ENCODE results near the gene FGD6.
"Not testable (repeated sequence)": the region's sequence is repeated elsewhere in the genome, so short reads cannot be mapped to it uniquely, and the experiment has no call there.

The FGD6 gene

DNA sequence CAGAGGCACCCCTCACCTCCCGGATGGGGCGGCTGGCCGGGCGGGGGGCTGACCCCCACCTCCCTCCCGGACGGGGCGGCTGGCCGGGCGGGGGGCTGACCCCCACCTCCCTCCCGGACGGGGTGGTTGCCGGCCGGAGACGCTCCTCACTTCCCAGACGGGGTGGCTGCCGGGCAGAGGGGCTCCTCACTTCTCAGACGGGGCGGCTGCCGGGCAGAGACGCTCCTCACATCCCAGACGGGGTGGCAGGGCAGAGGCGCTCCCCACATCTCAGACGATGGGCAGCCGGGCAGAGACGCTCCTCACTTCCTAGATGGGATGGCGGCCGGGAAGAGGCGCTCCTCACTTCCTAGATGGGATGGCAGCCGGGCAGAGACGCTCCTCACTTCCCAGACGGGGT lies 18.4 kb upstream of the FGD6 start:
- not testable (repeated sequence) for FAIRE-seq; DNase-seq (ENCODE audit: low spot score)

- FAIRE-seq; DNase-seq (ENCODE audit: low spot score): not testable (repeated sequence)
Measured at GRCh38 chr12:95234187-95234586, 16.9 kb upstream of the FGD6 start.

DNA sequence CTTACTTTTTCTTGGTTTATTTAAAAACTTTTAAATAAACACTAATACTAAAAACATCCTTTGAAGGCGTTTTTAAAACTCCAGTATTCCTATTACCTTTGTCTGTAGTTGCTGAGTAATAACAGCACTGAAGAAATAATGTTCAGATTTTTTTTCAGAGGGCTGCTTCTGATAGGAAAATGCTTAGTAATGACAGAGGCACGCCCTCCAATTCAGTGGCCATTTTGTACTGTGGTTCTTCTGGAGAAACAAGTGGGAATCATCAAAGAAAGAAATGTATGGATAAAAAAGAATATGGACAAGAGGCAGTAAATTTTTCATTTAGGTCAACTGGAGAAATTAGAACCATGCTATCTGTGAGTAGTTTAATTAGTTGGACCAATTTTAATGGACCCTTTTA lies 13.9 kb upstream of the FGD6 start:
- no peak for FAIRE-seq
- DNase-seq (ENCODE audit: low spot score): no peak

DNA sequence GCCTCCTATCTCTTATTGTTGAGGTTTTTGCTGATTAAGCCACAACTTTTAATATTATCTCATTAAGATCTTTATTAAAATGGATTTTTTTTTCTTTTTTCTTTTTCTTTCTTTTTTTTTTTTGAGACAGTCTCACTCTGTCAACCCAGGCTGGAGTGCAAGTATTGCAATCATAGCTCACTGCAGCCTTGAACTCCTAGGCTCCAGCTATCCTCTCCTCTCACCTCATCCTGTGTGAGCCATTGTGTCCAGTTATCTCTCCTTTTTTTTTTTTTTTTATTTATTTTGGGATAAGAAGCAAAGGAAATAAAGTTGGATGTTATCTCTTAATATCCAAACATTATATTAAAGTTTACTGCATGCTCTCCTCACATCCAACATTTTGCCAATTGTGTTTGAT lies 13.0 kb upstream of the FGD6 start:
- DNase-seq (ENCODE audit: low spot score): no peak
- FAIRE-seq: no peak

DNA sequence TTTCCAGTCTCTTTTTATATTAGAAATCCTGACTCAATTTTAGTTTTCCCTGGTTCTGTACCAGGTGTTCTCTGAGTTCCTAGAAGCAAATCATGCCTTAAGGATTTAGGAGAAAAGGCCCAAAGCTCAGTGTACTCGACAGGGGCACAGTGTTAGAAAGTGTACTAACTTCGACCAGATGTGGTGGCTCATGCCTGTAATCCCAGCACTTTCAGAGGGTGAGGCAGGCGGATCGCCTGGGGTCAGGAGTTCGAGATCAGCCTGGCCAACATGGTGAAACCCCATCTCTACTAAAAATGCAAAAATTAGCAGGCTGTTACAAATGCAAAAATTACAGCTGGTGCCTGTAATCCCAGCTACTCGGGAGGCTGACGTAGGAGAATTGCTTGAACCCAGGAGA lies 12.4 kb upstream of the FGD6 start:
- no peak for FAIRE-seq

GRCh38 chr12:95228617-95229016 lies 11.3 kb upstream of the FGD6 start:
- no peak for DNase-seq (ENCODE audit: low spot score)
- FAIRE-seq: no peak

More for the DNA sequence above, 12.4 kb upstream of the FGD6 start:
- no peak for DNase-seq (ENCODE audit: low spot score)

- FAIRE-seq: no peak
Measured at GRCh38 chr12:95227818-95228356, 10.6 kb upstream of the FGD6 start.

DNA sequence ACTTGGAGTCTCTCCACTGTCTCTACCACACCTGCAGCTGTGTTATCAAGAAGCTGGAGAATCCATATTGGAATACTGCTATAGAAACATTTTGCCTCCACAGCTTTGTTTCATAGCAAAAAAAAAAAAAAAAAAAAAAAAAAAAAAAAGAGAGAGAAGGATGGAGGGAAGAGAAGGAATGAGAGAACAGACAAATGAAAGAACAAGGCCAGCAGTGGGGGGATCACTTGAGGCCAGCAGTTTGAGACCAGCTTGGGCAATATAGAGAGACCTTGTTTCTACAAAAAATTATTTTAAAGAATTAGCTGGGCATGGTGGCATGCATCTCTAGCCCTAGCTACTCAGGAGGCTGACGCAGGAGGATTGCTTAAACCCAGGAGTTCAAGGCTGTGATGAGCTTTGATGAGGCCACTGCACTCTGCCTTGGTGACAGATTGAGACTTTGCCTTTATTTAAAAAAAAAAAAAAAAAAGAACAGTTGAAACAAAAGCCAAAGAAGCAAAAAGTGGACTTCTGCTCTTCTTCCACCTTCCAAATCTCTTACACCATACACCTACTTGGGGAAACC lies 8.5 kb upstream of the FGD6 start:
- DNase-seq (ENCODE audit: low spot score): no peak
- no peak for FAIRE-seq

More at GRCh38 chr12:95227818-95228356, 10.6 kb upstream of the FGD6 start:
- no peak for DNase-seq (ENCODE audit: low spot score)

- FAIRE-seq (peak; percentile 40), DNase-seq (ENCODE audit: low spot score) (peak; percentile 46)
Measured at GRCh38 chr12:95224202-95225170, 7.2 kb upstream of the FGD6 start.

DNA sequence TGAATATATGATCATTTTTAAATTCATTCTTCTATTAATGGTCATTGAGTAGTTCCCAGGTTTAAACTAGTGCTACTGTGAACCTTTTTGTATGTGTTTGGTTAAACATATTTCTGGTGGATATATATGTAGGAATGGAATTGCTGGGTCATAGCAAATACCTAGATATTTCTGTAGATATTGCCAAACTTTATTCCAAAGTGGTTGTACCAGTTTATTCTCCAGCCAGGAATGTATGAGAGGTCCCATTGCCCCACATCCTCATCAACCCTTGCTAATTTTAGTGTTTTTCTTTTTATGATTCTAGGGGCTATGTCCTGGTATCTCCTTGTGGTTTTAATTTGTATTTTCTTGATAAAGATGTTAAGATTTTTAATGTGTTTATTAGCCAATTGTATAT lies 3.5 kb upstream of the FGD6 start:
- no peak for DNase-seq (ENCODE audit: low spot score)
- FAIRE-seq: no peak

GRCh38 chr12:95220190-95220589 lies 2.9 kb upstream of the FGD6 start:
- no peak for FAIRE-seq
- no peak for DNase-seq (ENCODE audit: low spot score)

DNA sequence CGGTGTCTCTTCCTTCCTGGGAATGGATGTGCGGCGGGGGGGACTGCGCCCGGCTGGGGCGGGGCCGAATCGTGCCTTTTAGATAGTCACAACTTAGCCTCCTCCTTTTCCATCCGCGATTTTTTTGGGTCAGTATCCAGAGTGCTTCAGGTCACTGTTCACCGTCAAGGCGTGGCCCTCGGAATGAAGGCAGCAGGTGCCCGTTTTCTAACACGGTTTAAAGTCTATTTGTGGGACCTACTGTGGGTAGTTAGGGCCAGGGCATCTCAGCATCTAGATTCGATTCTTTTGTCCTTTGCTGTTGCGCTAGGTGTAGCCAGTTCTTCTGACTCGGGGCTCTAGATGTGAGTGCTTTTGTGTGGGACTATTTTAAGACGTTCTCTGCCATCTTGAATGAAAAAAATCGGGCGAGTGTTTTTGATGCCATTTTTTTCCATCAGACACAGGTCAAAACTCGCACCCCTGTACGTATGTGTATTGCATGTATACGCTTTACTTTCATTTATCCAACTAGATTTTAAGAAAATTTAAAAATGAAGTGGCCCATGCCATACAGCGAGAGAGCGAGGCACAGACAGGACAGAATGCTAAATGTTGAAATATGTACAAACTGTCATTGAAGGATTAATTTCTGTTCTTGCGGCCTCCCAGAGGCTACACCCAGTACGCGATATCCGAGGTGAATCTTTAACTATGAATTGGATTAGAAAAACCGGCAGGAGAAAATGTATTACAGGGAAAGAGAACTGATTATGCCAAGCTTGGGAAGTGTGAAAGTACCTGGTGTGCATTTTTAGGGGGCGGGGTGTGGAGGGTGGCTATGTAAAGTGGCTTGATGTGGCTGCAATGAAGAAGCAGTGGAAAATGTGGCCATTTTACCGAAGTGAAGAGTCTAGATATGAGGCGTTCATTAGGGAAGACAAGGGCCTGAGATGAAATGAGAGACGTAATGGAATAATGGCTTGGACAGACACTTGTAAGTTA lies 1.2 kb upstream of the FGD6 start:
- FAIRE-seq: no peak
- DNase-seq (ENCODE audit: low spot score): peak; percentile 57

- no peak for FAIRE-seq
Measured at GRCh38 chr12:95216711-95217376, 423 bp downstream of the FGD6 start.

DNA sequence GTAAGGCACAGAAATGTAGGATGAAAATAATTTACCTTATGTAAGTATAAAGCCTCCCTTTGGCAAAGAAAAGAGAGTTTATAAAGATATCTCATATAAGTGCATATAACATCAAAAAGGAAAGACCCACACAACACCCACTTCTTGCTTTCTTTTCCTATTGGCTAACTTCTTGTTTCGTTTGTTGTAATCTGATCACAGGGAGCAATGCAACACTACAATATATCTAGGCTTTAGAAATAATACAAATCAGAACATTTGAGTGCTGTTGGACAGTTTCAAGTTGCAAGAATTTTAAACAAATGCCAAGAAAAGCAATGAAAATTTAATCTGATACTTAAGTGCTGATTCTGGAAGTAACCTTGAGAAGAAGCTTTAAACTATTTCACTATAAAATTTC lies 1.3 kb downstream of the FGD6 start:
- DNase-seq (ENCODE audit: low spot score) (no peak), FAIRE-seq (peak; percentile 69)

More at GRCh38 chr12:95216711-95217376, 423 bp downstream of the FGD6 start:
- peak; percentile 20 for DNase-seq (ENCODE audit: low spot score)

GRCh38 chr12:95214466-95214865 lies 2.8 kb downstream of the FGD6 start:
- DNase-seq (ENCODE audit: low spot score) (no peak), FAIRE-seq (no peak)

DNA sequence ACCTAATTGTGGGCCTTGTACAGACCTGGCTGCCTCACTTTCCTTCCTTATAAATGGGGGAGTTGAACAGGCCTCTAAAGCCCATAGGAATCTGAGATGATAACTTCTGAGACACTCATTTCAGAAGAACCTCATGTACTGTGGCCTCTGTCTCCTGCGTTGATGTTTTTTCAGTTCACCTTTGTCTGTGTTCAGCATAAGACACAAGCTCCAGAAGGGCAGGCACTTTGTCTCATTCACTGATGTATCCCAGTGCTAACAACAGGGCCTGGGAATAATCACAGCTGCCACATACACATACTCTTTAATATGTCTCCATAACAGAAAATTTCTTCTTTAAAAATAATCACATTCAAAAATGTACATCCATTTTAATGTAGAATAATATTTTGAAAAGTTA lies 3.3 kb downstream of the FGD6 start:
- DNase-seq (ENCODE audit: low spot score) (no peak), FAIRE-seq (no peak)

DNA sequence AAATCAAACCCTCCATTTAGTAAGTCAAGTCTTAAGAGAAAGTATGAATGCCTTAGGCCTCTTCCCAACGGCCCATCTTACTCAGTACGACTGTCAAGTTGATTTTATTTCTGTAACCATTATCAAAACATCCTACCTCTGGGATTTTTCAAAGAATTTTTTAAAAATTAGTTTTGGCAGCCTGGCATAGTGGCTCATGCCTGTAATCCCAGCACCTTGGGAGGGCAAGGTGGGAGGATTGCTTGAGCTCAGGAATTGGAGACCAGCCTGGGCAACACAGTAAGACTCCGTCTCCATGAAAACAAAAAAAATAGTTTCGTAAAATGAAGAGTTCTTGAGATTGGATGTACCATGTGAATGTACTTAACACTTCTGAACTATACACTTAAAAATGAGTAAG lies 4.1 kb downstream of the FGD6 start:
- DNase-seq (ENCODE audit: low spot score) (no peak), FAIRE-seq (no peak)

- FAIRE-seq: no peak
- no peak for DNase-seq (ENCODE audit: low spot score)
Measured at GRCh38 chr12:95212586-95212985, 4.7 kb downstream of the FGD6 start.

DNA sequence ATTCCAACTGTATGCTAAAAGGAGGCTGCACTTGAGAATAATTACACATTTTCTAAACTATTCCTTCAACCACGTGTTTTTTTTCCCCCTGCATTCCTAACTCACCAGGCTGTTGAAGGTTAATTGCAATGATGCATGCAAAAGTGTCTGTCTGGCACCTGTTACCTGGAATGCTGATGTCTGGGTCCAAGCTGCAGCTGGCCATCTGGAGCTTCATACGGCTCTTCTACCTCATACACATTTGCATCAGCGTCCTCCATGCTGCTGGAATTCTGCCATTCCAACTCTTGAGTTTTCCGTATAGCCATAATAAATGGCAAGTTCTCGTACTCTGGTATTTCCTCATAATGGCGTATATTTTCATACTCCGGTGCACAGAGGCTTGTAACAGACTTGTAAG lies 8.6 kb downstream of the FGD6 start:
- no peak for DNase-seq (ENCODE audit: low spot score)

GRCh38 chr12:95207407-95207806 lies 9.9 kb downstream of the FGD6 start:
- DNase-seq (ENCODE audit: low spot score) (no peak), FAIRE-seq (no peak)

More for the DNA sequence above, 8.6 kb downstream of the FGD6 start:
- no peak for FAIRE-seq

GRCh38 chr12:95206916-95207315 lies 10.4 kb downstream of the FGD6 start:
- DNase-seq (ENCODE audit: low spot score) (no peak), FAIRE-seq (no peak)

All from RCC 7860 (cell line).